ENCODE data around the gene DCLK2.
A peak's percentile ranks its signal among the peaks of the same experiment; 100 is the strongest.

DCLK2 gene

GRCh38 chr4:150212485-150212884 lies 134.2 kb downstream of the DCLK2 start:
- no peak for DNase-seq

- no peak for DNase-seq
Measured at GRCh38 chr4:150212927-150213326, 134.7 kb downstream of the DCLK2 start.

GRCh38 chr4:150215601-150216000 lies 137.4 kb downstream of the DCLK2 start:
- DNase-seq: no peak

GRCh38 chr4:150216726-150217125 lies 138.5 kb downstream of the DCLK2 start:
- no peak for DNase-seq

GRCh38 chr4:150217192-150217591 lies 138.9 kb downstream of the DCLK2 start:
- DNase-seq: no peak

GRCh38 chr4:150217808-150218207 lies 139.6 kb downstream of the DCLK2 start:
- DNase-seq: no peak

GRCh38 chr4:150218447-150218846 lies 140.2 kb downstream of the DCLK2 start:
- DNase-seq: no peak

GRCh38 chr4:150219841-150220240 lies 141.6 kb downstream of the DCLK2 start:
- no peak for DNase-seq

- no peak for DNase-seq
Measured at GRCh38 chr4:150224896-150225591, 146.8 kb downstream of the DCLK2 start.

GRCh38 chr4:150229520-150229919 lies 151.3 kb downstream of the DCLK2 start:
- no peak for DNase-seq

GRCh38 chr4:150230561-150230960 lies 152.3 kb downstream of the DCLK2 start:
- DNase-seq: no peak

- DNase-seq: no peak
Measured at GRCh38 chr4:150231107-150231770, 153.0 kb downstream of the DCLK2 start.

GRCh38 chr4:150232029-150232428 lies 153.8 kb downstream of the DCLK2 start:
- DNase-seq: no peak

- DNase-seq: no peak
Measured at GRCh38 chr4:150234246-150234645, 156.0 kb downstream of the DCLK2 start.

- no peak for DNase-seq
Measured at GRCh38 chr4:150235317-150235716, 157.1 kb downstream of the DCLK2 start.

GRCh38 chr4:150235808-150236271 lies 157.6 kb downstream of the DCLK2 start:
- no peak for DNase-seq

- DNase-seq: no peak
Measured at GRCh38 chr4:150236626-150237025, 158.4 kb downstream of the DCLK2 start.

- DNase-seq: no peak
Measured at GRCh38 chr4:150237110-150237872, 159.0 kb downstream of the DCLK2 start.

- no peak for DNase-seq
Measured at GRCh38 chr4:150238591-150238990, 160.3 kb downstream of the DCLK2 start.

GRCh38 chr4:150240011-150240410 lies 161.8 kb downstream of the DCLK2 start:
- DNase-seq: no peak

GRCh38 chr4:150242820-150243458 lies 164.7 kb downstream of the DCLK2 start:
- no peak for DNase-seq

GRCh38 chr4:150243932-150244331 lies 165.7 kb downstream of the DCLK2 start:
- no peak for DNase-seq

GRCh38 chr4:150244600-150244999 lies 166.4 kb downstream of the DCLK2 start:
- DNase-seq: peak; percentile 11
